MM.1S (cell line): ENCODE data around the gene SIK2.

ENCODE experiments used
- EZH2 ChIP-seq: fragments of 300-600 bp; sonication (generic); optimal IDR thresholded peaks from 2 replicates; pipeline ENCODE3; 2017; ENCODE audit warnings: low read depth, mild to moderate bottlenecking, antibody characterized with exemption, low read length, mixed read lengths
- EZH2phosphoT487 ChIP-seq: fragments of 300-600 bp; sonication (generic); IDR thresholded peaks from 2 replicates; pipeline ENCODE4 v1.6.1; 2018; ENCODE audit warnings: antibody characterized with exemption, low read length

DNA sequence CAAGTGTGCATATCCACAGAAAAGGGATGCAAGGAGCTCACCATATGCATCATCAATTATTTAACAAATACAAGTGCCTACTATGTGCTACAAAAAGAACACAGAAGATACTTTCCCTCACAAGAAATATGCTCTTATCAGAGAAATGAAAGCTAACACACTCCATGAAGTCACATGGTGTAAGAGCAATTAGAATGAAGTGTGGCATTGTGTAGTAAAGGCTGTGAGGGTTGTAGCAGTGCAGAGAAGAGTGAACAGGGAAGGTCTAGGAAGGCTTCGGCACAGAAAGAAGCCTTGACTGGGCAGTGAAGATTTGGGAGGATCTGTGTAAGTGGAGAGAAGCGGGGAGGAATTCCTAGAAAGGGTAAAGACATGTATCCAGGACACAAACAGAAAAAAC lies 141.5 kb downstream of the SIK2 start:
- no peak for TF ChIP-seq EZH2phosphoT487
- no peak for TF ChIP-seq EZH2
